CD14-positive monocyte (primary cell): ENCODE results near the gene TUBA4A. TPM values are rescaled to one million over a fixed set of nuclear protein-coding genes. Genes with fewer than 3 reads are reported as not detected.
A peak's percentile ranks its signal among the peaks of the same experiment; 100 is the strongest.

Experiments
- DNase-seq, 3 donors: peaks; one replicate each; pipeline ENCODE4 v3.0.0-alpha.2; 2011 to 2022
- H2AFZ ChIP-seq: 2 replicates; pipeline ENCODE4 v1.6.0; 2012; ENCODE audit warnings: mild to moderate bottlenecking, low read depth, low read length, inconsistent platforms; ENCODE audit not compliant: insufficient read depth, poor library complexity, severe bottlenecking
- H3K27ac ChIP-seq, 2 donors: 1 replicate in 1 of 2; 2 replicates in 1 of 2; pipeline ENCODE4 v1.5.1; 2012 to 2013; ENCODE audit warnings: low read length in 2 of 2, control low read depth in 1 of 2, inconsistent platforms in 1 of 2, low read depth in 1 of 2, mild to moderate bottlenecking in 1 of 2
- H3K27me3 ChIP-seq, 2 donors: one replicate each; pipeline versions ENCODE4 v1.6.0 to v1.6.1; 2011 to 2013; ENCODE audit warnings: low read length in 2 of 2; ENCODE audit not compliant: control insufficient read depth in 2 of 2, insufficient read depth in 2 of 2
- H3K36me3 ChIP-seq, 2 donors: replicated peaks in 1 of 2; 1 replicate in 1 of 2; 2 replicates in 1 of 2; pipeline versions ENCODE4 v1.5.1 to v1.6.1; 2012 to 2013; ENCODE audit warnings: low read length in 2 of 2, control low read depth in 1 of 2, inconsistent platforms in 1 of 2, mild to moderate bottlenecking in 1 of 2; ENCODE audit not compliant: insufficient read depth in 2 of 2, control insufficient read depth in 1 of 2
- H3K4me1 ChIP-seq, 2 donors: 1 replicate in 1 of 2; 2 replicates in 1 of 2; pipeline versions ENCODE4 v1.5.1 to v1.6.1; 2012 to 2013; ENCODE audit warnings: low read length in 2 of 2, control low read depth in 1 of 2, inconsistent platforms in 1 of 2, mild to moderate bottlenecking in 1 of 2, moderate library complexity in 1 of 2; ENCODE audit not compliant: insufficient read depth in 2 of 2, control insufficient read depth in 1 of 2
- H3K4me2 ChIP-seq: replicated peaks from 2 replicates; pipeline ENCODE3; 2012; ENCODE audit warnings: low read length, moderate library complexity, mild to moderate bottlenecking; ENCODE audit not compliant: poor library complexity, severe bottlenecking; ENCODE audit errors: extremely low read depth
- H3K4me3 ChIP-seq, 3 experiments: fragments of 200-600 bp in 1 of 3; sonication (generic) in 1 of 3; replicated peaks in 1 of 3; 1 replicate in 2 of 3; 2 replicates in 1 of 3; pipeline ENCODE4 v1.5.1; 2011 to 2013; ENCODE audit warnings: low read length in 3 of 3, mild to moderate bottlenecking in 3 of 3, control low read depth in 2 of 3, low read depth in 2 of 3, inconsistent platforms in 1 of 3, moderate library complexity in 1 of 3
- H3K79me2 ChIP-seq: 2 replicates; pipeline ENCODE4 v1.6.0; 2012; ENCODE audit warnings: mild to moderate bottlenecking, control low read depth, inconsistent platforms, low read length, moderate library complexity; ENCODE audit not compliant: insufficient read depth
- H3K9ac ChIP-seq: 2 replicates; pipeline ENCODE4 v1.6.0; 2017; ENCODE audit warnings: low read length, mild to moderate bottlenecking; ENCODE audit not compliant: insufficient read depth, poor library complexity, severe bottlenecking
- H3K9me3 ChIP-seq, 2 donors: replicated peaks in 1 of 2; 1 replicate in 1 of 2; 2 replicates in 1 of 2; pipeline versions ENCODE4 v1.5.1 to v1.6.1; 2012 to 2013; ENCODE audit warnings: low read length in 2 of 2, control low read depth in 1 of 2; ENCODE audit not compliant: control insufficient read depth in 1 of 2, insufficient read depth in 1 of 2
- H4K20me1 ChIP-seq: 2 replicates; pipeline ENCODE4 v1.6.0; 2012; ENCODE audit warnings: mild to moderate bottlenecking, low read length, control low read depth, moderate library complexity; ENCODE audit not compliant: insufficient read depth
- H3K27ac Mint-ChIP-seq, 7 donors: one replicate each; pipeline ENCODE4 v1.8.0; 2020; ENCODE audit warnings: mild to moderate bottlenecking in 7 of 7, mixed read lengths in 7 of 7, moderate library complexity in 6 of 7, inconsistent platforms in 2 of 7
- H3K27me3 Mint-ChIP-seq, 3 donors: one replicate each; pipeline ENCODE4 v1.8.0; 2021 to 2022; ENCODE audit warnings: low read depth in 3 of 3, mild to moderate bottlenecking in 3 of 3, mixed read lengths in 3 of 3, moderate library complexity in 3 of 3, inconsistent platforms in 1 of 3
- H3K36me3 Mint-ChIP-seq, 2 donors: one replicate each; pipeline ENCODE4 v1.8.0; 2020; ENCODE audit warnings: mixed read lengths in 2 of 2, inconsistent platforms in 1 of 2, mild to moderate bottlenecking in 1 of 2
- H3K4me1 Mint-ChIP-seq: one replicate; pipeline ENCODE4 v1.8.0; 2020; ENCODE audit warnings: mild to moderate bottlenecking, mixed read lengths
- H3K4me3 Mint-ChIP-seq, 2 donors: one replicate each; pipeline ENCODE4 v1.8.0; 2020; ENCODE audit warnings: mild to moderate bottlenecking in 2 of 2, mixed read lengths in 2 of 2, moderate library complexity in 1 of 2
- H3K9me3 Mint-ChIP-seq, 7 donors: one replicate each; pipeline ENCODE4 v1.8.0; 2020 to 2022; ENCODE audit warnings: mixed read lengths in 7 of 7, mild to moderate bottlenecking in 6 of 7, moderate library complexity in 6 of 7, inconsistent platforms in 2 of 7
- CTCF ChIP-seq: fragments of 200-600 bp; IDR thresholded peaks from one replicate; pipeline ENCODE4 v1.8.0; 2022; ENCODE audit warnings: antibody characterized with exemption, mild to moderate bottlenecking
- WGBS: methylation state at CpG from one replicate; pipeline ENCODE4 v1.1.5; 2013; ENCODE audit warnings: missing lambda C conversion rate; ENCODE audit not compliant: insufficient coverage; 5-methylcytosine and 5-hydroxymethylcytosine counted together
- intact Hi-C, 2 donors: fragments of 100-400 bp; cut with micrococcal nuclease; formaldehyde crosslinking; loops; one replicate each; pipeline versions ENCODE4 v1.15.0 to v1.15.1; 2023
- polyA plus RNA-seq, 3 donors: library from polyadenylated mRNA; depleted of rRNA in 1 of 3; unstranded in 2 of 3; stranded (reverse) in 1 of 3; fragments of 300-500 nt in 2 of 3; fragments of >200 nt in 1 of 3; fragmentation: Illumina TruSeq in 2 of 3; gene quantifications; 1 replicate in 2 of 3; 2 replicates in 1 of 3; pipeline ENCODE4 v1.2.3, GENCODE V29; 2012 to 2021

The TUBA4A gene
- polyA plus RNA-seq, 3 donors = 72.7 to 452 (median 81.9) TPM

GRCh38 chr2:219220652-219221402 is 32.9 kb downstream of the TUBA4A start:
- Histone ChIP-seq H3K4me3 (no peak overlapping the region), H3K27me3 (peaks cover 0 to 59% of the 10 kb centered on the region in 2 donors), H2AFZ (no peak overlapping the region), H3K27ac (no peak overlapping the region), H3K4me1 (peaks cover 45 to 53% of the 10 kb centered on the region in 2 donors), H3K79me2 (no peaks in the 10 kb centered on the region), H3K36me3 (peaks cover 53 to 58% of the 10 kb centered on the region in 2 donors), H3K9me3 (peaks cover 0 to 5% of the 10 kb centered on the region in 2 donors), H3K4me2 (no peak overlapping the region), H3K9ac (no peak overlapping the region), H4K20me1 (peaks cover 72% of the 10 kb centered on the region)
- Mint-ChIP-seq H3K4me3 (peak overlapping the region in 1 of 2 donors; percentile 83), H3K36me3 (peaks cover 68 to 69% of the 10 kb centered on the region in 2 donors), H3K27ac (peak overlapping the region in 1 of 7 donors; percentile 20), H3K4me1 (peaks cover 47% of the 10 kb centered on the region), H3K9me3 (peaks cover 0 to 25% (median 11%) of the 10 kb centered on the region in 7 donors), H3K27me3 (peaks cover 45 to 70% (median 47%) of the 10 kb centered on the region in 3 donors)
- TF ChIP-seq CTCF = no peak
- 90% methylated on average over 6 of the region's 19 CpGs for WGBS
- intact Hi-C loops = no loop called here
- DNase-seq = no peak

- Mint-ChIP-seq H3K27me3 (peaks cover 47 to 71% (median 49%) of the 10 kb centered on the region in 3 donors), H3K4me3 (peak overlapping the region in 1 of 2 donors; percentile 83), H3K9me3 (peaks cover 0 to 24% (median 11%) of the 10 kb centered on the region in 7 donors), H3K36me3 (peaks cover 62 to 64% of the 10 kb centered on the region in 2 donors), H3K4me1 (peaks cover 39% of the 10 kb centered on the region), H3K27ac (no peak overlapping the region)
- 100% methylated on average over 10 of the region's 18 CpGs for WGBS
- H3K4me2 ChIP-seq = no peak overlapping the region
- H3K9me3 ChIP-seq = peaks cover 0 to 5% of the 10 kb centered on the region in 2 donors
- intact Hi-C loops = loop anchor here (5.0 kb wide), 2 partner anchors 32 to 43 kb away; partner anchors contain the start of genes TUBA4A (in 2 of the 2), TUBA4B (in 2 of the 2), CNPPD1 (in 1 of the 2) and RETREG2 (in 1 of the 2)
- H3K4me1 ChIP-seq = peaks cover 36 to 44% of the 10 kb centered on the region in 2 donors
- TF ChIP-seq CTCF = no peak
- peaks cover 0 to 59% of the 10 kb centered on the region in 2 donors for H3K27me3 ChIP-seq
- no peak for DNase-seq
- peaks cover 64% of the 10 kb centered on the region for H4K20me1 ChIP-seq
- H3K27ac ChIP-seq = no peak overlapping the region
- no peak overlapping the region for H2AFZ ChIP-seq
- peaks cover 51 to 56% of the 10 kb centered on the region in 2 donors for H3K36me3 ChIP-seq
- no peak overlapping the region for H3K4me3 ChIP-seq
- H3K79me2 ChIP-seq = no peaks in the 10 kb centered on the region
- no peak overlapping the region for H3K9ac ChIP-seq
Measured at GRCh38 chr2:219219784-219220532, 33.8 kb downstream of the TUBA4A start.
